OCI-LY1 (cell line): ENCODE results near the gene POLRMT.

Experiments
- EZH2 ChIP-seq: fragments of 200-600 bp; sonication (generic), shearing (Covaris generic); IDR thresholded peaks from 2 replicates; pipeline ENCODE4 v1.8.0; 2017; ENCODE audit warnings: borderline replicate concordance, mixed run types, mild to moderate bottlenecking, antibody characterized with exemption, low read length, moderate library complexity, mixed read lengths
- TF ChIP-seq, protein P1 (sequence below): fragments of 200-600 bp; sonication (generic), shearing (Covaris generic); IDR thresholded peaks from 2 replicates; pipeline ENCODE4 v1.5.1; 2017; ENCODE audit warnings: mild to moderate bottlenecking, antibody characterized with exemption, low read length, moderate library complexity, mixed read lengths

DNA sequence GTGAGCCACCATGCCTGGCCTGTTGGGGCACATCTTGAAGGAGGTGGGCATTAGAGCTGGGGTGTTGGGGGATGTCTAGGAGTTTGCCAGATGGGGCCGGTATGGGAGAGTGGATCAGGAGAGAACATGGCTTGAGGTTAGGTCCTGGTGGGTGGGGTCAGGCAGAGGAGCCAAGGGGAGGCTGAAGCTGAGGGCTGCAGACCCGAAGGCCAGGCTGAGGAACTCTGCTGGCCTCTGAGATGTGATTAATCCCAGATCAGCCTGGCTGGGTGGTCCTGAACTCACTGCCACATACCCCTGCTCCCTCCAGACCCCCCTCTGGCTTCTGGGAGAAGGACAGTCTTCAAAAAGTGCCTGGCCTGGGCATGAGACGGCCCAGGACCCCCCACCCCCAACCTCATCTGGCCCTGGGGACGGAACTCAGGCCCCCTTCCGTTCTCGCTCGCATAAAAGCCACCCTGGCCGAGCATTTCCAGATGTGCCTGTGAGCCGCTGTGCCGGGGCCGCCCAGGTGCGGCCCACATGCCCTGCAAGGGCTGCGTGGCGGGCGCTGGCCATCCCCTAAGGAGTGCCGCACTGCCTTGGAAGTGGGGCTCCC, 45.6 kb upstream of the POLRMT start:
- TF ChIP-seq, protein P1, sequence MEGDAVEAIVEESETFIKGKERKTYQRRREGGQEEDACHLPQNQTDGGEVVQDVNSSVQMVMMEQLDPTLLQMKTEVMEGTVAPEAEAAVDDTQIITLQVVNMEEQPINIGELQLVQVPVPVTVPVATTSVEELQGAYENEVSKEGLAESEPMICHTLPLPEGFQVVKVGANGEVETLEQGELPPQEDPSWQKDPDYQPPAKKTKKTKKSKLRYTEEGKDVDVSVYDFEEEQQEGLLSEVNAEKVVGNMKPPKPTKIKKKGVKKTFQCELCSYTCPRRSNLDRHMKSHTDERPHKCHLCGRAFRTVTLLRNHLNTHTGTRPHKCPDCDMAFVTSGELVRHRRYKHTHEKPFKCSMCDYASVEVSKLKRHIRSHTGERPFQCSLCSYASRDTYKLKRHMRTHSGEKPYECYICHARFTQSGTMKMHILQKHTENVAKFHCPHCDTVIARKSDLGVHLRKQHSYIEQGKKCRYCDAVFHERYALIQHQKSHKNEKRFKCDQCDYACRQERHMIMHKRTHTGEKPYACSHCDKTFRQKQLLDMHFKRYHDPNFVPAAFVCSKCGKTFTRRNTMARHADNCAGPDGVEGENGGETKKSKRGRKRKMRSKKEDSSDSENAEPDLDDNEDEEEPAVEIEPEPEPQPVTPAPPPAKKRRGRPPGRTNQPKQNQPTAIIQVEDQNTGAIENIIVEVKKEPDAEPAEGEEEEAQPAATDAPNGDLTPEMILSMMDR: no peak
- no peak for TF ChIP-seq EZH2
